HG03066 (cell line): ENCODE results near the gene KIF13A.
"Not testable (repeated sequence)": the region's sequence is repeated elsewhere in the genome, so short reads cannot be mapped to it uniquely, and the experiment has no call there.

ENCODE experiments used
- ATAC-seq: cut with Tn5 transposase; IDR thresholded peaks from one replicate; pipeline ENCODE4 v1.9.1; 2021; ENCODE audit warnings: low read depth; ENCODE audit not compliant: unreplicated experiment

KIF13A gene

GRCh38 chr6:17817763-17818162, 169.7 kb downstream of the KIF13A start:
- ATAC-seq, result no peak

- ATAC-seq, result no peak
Measured at GRCh38 chr6:17816921-17817611, 170.4 kb downstream of the KIF13A start.

- ATAC-seq, result no peak
Measured at GRCh38 chr6:17813542-17813941, 173.9 kb downstream of the KIF13A start.

GRCh38 chr6:17812311-17812710, 175.1 kb downstream of the KIF13A start:
- ATAC-seq, result no peak

- ATAC-seq, result no peak
Measured at GRCh38 chr6:17808609-17809008, 178.8 kb downstream of the KIF13A start.

- not testable (repeated sequence) for ATAC-seq
Measured at GRCh38 chr6:17807431-17807830, 180.0 kb downstream of the KIF13A start.

GRCh38 chr6:17803409-17803808, 184.0 kb downstream of the KIF13A start:
- no peak for ATAC-seq

- ATAC-seq, result no peak
Measured at GRCh38 chr6:17798477-17799154, 188.8 kb downstream of the KIF13A start.

- ATAC-seq, result no peak
Measured at GRCh38 chr6:17790489-17790888, 196.9 kb downstream of the KIF13A start.

GRCh38 chr6:17785094-17785787, 202.2 kb downstream of the KIF13A start:
- ATAC-seq, result no peak

GRCh38 chr6:17780061-17780460, 207.4 kb downstream of the KIF13A start:
- no peak for ATAC-seq

GRCh38 chr6:17771609-17772008, 215.8 kb downstream of the KIF13A start:
- ATAC-seq, result no peak

- no peak for ATAC-seq
Measured at GRCh38 chr6:17768881-17769280, 218.6 kb downstream of the KIF13A start.

- ATAC-seq, result no peak
Measured at GRCh38 chr6:17768388-17768787, 219.0 kb downstream of the KIF13A start.

GRCh38 chr6:17762651-17763050, 224.8 kb downstream of the KIF13A start:
- ATAC-seq, result no peak

GRCh38 chr6:17758119-17758518, 229.3 kb downstream of the KIF13A start:
- no peak for ATAC-seq

- ATAC-seq, result no peak
Measured at GRCh38 chr6:17754254-17754653, 233.2 kb downstream of the KIF13A start.

GRCh38 chr6:17745324-17745723, 242.1 kb downstream of the KIF13A start:
- ATAC-seq, result not testable (repeated sequence)

- not testable (repeated sequence) for ATAC-seq
Measured at GRCh38 chr6:17744757-17745308, 242.6 kb downstream of the KIF13A start.

GRCh38 chr6:17744019-17744756, 243.2 kb downstream of the KIF13A start:
- no peak for ATAC-seq

- ATAC-seq, result no peak
Measured at GRCh38 chr6:17741507-17741906, 245.9 kb downstream of the KIF13A start.
